ENCODE data around the gene TOP2B. TPM values are rescaled to one million over a fixed set of nuclear protein-coding genes. Genes with fewer than 3 reads are reported as not detected.

The TOP2B gene
- total and polyA plus RNA-seq, 2 experiments from 2014 or later, result 92.0 to 179 TPM

DNA sequence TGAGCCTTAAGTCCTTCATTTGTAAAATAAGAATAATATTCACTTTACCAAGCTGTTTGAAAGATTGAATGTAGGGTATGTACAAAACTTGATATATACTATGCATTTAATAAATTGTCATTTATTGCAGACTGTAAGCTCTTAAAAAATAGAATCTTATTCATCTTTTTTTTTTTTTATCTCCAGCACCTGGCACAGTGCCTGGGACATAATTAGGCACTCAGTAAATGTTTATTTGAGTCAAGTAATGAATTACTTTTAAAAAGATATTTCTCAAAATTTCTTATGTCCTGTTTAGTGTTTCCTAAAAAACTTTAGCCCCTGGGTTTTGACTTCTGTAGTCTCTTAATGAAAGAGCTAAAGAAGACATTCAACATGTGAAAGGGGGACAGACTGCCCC, 71.7 kb downstream of the TOP2B start (continued):
- TF ChIP-seq, protein P1, sequence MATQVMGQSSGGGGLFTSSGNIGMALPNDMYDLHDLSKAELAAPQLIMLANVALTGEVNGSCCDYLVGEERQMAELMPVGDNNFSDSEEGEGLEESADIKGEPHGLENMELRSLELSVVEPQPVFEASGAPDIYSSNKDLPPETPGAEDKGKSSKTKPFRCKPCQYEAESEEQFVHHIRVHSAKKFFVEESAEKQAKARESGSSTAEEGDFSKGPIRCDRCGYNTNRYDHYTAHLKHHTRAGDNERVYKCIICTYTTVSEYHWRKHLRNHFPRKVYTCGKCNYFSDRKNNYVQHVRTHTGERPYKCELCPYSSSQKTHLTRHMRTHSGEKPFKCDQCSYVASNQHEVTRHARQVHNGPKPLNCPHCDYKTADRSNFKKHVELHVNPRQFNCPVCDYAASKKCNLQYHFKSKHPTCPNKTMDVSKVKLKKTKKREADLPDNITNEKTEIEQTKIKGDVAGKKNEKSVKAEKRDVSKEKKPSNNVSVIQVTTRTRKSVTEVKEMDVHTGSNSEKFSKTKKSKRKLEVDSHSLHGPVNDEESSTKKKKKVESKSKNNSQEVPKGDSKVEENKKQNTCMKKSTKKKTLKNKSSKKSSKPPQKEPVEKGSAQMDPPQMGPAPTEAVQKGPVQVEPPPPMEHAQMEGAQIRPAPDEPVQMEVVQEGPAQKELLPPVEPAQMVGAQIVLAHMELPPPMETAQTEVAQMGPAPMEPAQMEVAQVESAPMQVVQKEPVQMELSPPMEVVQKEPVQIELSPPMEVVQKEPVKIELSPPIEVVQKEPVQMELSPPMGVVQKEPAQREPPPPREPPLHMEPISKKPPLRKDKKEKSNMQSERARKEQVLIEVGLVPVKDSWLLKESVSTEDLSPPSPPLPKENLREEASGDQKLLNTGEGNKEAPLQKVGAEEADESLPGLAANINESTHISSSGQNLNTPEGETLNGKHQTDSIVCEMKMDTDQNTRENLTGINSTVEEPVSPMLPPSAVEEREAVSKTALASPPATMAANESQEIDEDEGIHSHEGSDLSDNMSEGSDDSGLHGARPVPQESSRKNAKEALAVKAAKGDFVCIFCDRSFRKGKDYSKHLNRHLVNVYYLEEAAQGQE (IDR thresholded peaks at IDR 0.05; ENCODE audit: unreplicated experiment), result no peak
- TF ChIP-seq CREB1 (CRISPR knock-in tag; IDR thresholded peaks at IDR 0.05; ENCODE audit: low read depth) (no peak), NANOG (IDR thresholded peaks at IDR 0.05; ENCODE audit: borderline replicate concordance) (no peak), STAT1 (IDR thresholded peaks at IDR 0.05; ENCODE audit: unreplicated experiment) (no peak), ZNF114 (CRISPR knock-in tag; IDR thresholded peaks at IDR 0.05) (no peak), JUNB (IDR thresholded peaks at IDR 0.05; ENCODE audit: unreplicated experiment) (no peak)

DNA sequence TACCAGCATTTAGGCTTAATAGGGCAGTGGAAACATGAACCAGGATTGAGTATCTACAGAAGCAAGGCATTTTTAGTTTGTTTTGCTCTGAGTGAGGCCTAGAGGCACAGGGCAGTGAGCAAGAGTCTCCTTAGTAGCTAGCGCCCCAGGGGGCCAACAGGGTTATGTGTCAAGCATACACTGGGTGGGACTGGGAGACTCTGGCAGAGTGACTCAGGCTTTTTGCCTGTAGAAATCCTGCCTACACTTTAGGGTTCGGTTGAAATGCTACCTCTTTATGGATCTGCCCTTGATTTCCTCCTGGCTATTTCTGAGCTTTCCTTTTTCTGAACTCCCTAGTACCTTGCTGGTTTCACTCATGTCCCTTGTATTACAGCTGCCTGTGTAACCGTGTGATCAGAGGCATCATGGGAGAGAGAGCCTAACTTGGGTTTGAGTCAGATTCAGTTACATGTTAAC, 72.2 kb downstream of the TOP2B start:
- H3K27me3 Mint-ChIP-seq (ENCODE audit: insufficient read depth, low read depth, poor library complexity), result peaks cover 2% of the 10 kb centered on the region
- no peaks in the 10 kb centered on the region; the same call in 2 of the 3 replicates for H3K36me3 Mint-ChIP-seq (ENCODE audit: low read depth)
- Histone ChIP-seq H3F3A (replicated peaks; ENCODE audit: low read depth) (no peaks in the 10 kb centered on the region), H2AFZ (no peak overlapping the region), H3K4me2 (no peak overlapping the region), H4K20me1 (replicated peaks; ENCODE audit: insufficient read depth) (no peaks in the 10 kb centered on the region), H3K27me3 (ENCODE audit: insufficient read depth) (no peaks in the 10 kb centered on the region), H3K9me2 (ENCODE audit: insufficient read depth) (no peaks in the 10 kb centered on the region), H3K79me2 (replicated peaks; ENCODE audit: insufficient read depth) (no peaks in the 10 kb centered on the region), H3K4me1 (ENCODE audit: insufficient read depth) (no peaks in the 10 kb centered on the region), H3K36me3 (ENCODE audit: insufficient read depth) (no peaks in the 10 kb centered on the region), H3K27ac (ENCODE audit: low read depth) (0 out of 2 replicates have a peak overlapping the region, but pooled peaks have one; percentile 48), H3K4me3 (no peak overlapping the region)
- H3K4me3 Mint-ChIP-seq, result no peak overlapping the region
- H3K4me1 Mint-ChIP-seq, result peaks cover 12% of the 10 kb centered on the region; the same call in 2 of the 3 replicates
- H3K27ac Mint-ChIP-seq, result peak overlapping the region; percentile 90
- TF ChIP-seq ZNF331 (CRISPR knock-in tag; IDR thresholded peaks at IDR 0.05; ENCODE audit: low read depth), result no peak
- TF ChIP-seq EZH2 (IDR thresholded peaks at IDR 0.05; ENCODE audit: low read depth, unreplicated experiment), result no peak
- TF ChIP-seq, protein P2, sequence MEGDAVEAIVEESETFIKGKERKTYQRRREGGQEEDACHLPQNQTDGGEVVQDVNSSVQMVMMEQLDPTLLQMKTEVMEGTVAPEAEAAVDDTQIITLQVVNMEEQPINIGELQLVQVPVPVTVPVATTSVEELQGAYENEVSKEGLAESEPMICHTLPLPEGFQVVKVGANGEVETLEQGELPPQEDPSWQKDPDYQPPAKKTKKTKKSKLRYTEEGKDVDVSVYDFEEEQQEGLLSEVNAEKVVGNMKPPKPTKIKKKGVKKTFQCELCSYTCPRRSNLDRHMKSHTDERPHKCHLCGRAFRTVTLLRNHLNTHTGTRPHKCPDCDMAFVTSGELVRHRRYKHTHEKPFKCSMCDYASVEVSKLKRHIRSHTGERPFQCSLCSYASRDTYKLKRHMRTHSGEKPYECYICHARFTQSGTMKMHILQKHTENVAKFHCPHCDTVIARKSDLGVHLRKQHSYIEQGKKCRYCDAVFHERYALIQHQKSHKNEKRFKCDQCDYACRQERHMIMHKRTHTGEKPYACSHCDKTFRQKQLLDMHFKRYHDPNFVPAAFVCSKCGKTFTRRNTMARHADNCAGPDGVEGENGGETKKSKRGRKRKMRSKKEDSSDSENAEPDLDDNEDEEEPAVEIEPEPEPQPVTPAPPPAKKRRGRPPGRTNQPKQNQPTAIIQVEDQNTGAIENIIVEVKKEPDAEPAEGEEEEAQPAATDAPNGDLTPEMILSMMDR (conservative IDR thresholded peaks at IDR 0.05; ENCODE audit: low read depth in 2 of 2), result peak in 1 of 2 experiments; percentile 44; a peak in 2 of 4 replicates
- no peaks in the 10 kb centered on the region; the same call in 2 of the 3 replicates for H3K9me3 Mint-ChIP-seq
- peak; percentile 79 for ATAC-seq
- DNase-seq (ENCODE audit: low spot score), result peak; percentile 59

Measured in GM23338 (cell line).